Hair follicle dermal papilla cell (primary cell): ENCODE measurements around the gene ISOC2. TPM values are rescaled to one million over a fixed set of nuclear protein-coding genes. Genes with fewer than 3 reads are reported as not detected.

Source experiments
- total RNA-seq: library from RNA; depleted of rRNA; stranded (reverse); fragments of >200 nt; gene quantifications from 2 replicates; pipeline ENCODE4 v1.2.3, GENCODE V29; 2012

Gene ISOC2
- total RNA-seq = 80.3 and 91.3 TPM in 2 replicates

GRCh38 chr19:55461259-55461973 is at the start of gene ISOC2:
Gene ISOC2 (minus strand): TSS chr19:55461642. CDS start chr19:55456486, 5,156 bp downstream.

GRCh38 chr19:55487924-55488687 is 26.7 kb upstream of the ISOC2 start, which contains the start of gene SSC5D:
Gene SSC5D (plus strand): TSS chr19:55488436. CDS start chr19:55488590, 154 bp downstream.

GRCh38 chr19:55484593-55485438 is 23.4 kb upstream of the ISOC2 start, which contains the start of gene NAT14:
Gene NAT14 (plus strand): TSS chr19:55485188. CDS start chr19:55485709, 521 bp downstream.

GRCh38 chr19:55476100-55476775 is 14.8 kb upstream of the ISOC2 start, which contains the start of gene ZNF628:
Gene ZNF628 (plus strand): TSS chr19:55476617. CDS start chr19:55479911, 3,294 bp downstream.

GRCh38 chr19:55464662-55465054 is 3.2 kb upstream of the ISOC2 start, which contains the start of gene C19orf85:
Gene C19orf85 (minus strand): TSS chr19:55464751. CDS start chr19:55464554, 197 bp downstream.

GRCh38 chr19:55443045-55443823 is 18.2 kb downstream of the ISOC2 start, which contains the start of gene SHISA7:
Gene SHISA7 (minus strand): TSS chr19:55443300. CDS start chr19:55442863, 437 bp downstream.

GRCh38 chr19:55407550-55407799 is 54.0 kb downstream of the ISOC2 start, which contains the start of gene UBE2S:
Gene UBE2S (minus strand): TSS chr19:55407788. CDS start chr19:55407589, 199 bp downstream.

Other genes starting within 250 kb of the ISOC2 start
- 1.6 and 3.6 TPM in 2 replicates for gene TMEM86B, start 232.9 kb downstream of the ISOC2 start, total RNA-seq
- gene PPP6R1, start 202.6 kb downstream of the ISOC2 start, total RNA-seq = 42.9 and 47.7 TPM in 2 replicates
- gene HSPBP1, start 181.5 kb downstream of the ISOC2 start, total RNA-seq = 23.4 and 28.8 TPM in 2 replicates
- gene BRSK1, start 177.6 kb downstream of the ISOC2 start, total RNA-seq = 4.9 and 5.1 TPM in 2 replicates
- gene TMEM150B, start 136.3 kb downstream of the ISOC2 start, total RNA-seq = not detected in 2 replicates
- 6.5 and 8.0 TPM in 2 replicates for gene KMT5C, start 121.8 kb downstream of the ISOC2 start, total RNA-seq
- not detected in 2 replicates for gene COX6B2, start 106.9 kb downstream of the ISOC2 start, total RNA-seq
- not detected in 2 replicates for gene GARIN5B, start 98.4 kb downstream of the ISOC2 start, total RNA-seq
- 1.8 and 3.9 TPM in 2 replicates for gene IL11, start 91.2 kb downstream of the ISOC2 start, total RNA-seq
- not detected in 2 replicates for gene TMEM190, start 84.8 kb downstream of the ISOC2 start, total RNA-seq
- gene TMEM238, start 77.3 kb downstream of the ISOC2 start, total RNA-seq = 0.16 TPM in 1 of 2 replicates, not detected in the other
- gene RPL28, start 75.7 kb downstream of the ISOC2 start, total RNA-seq = 184 and 254 TPM in 2 replicates
- gene UBE2S, start 53.9 kb downstream of the ISOC2 start, total RNA-seq = 26.6 and 29.0 TPM in 2 replicates
- not detected in 2 replicates for gene SHISA7, start 18.3 kb downstream of the ISOC2 start, total RNA-seq
- gene C19orf85, start 3.1 kb upstream of the ISOC2 start, total RNA-seq = not detected in 2 replicates
- gene ZNF628, start 15.0 kb upstream of the ISOC2 start, total RNA-seq = 3.2 and 4.9 TPM in 2 replicates
- gene NAT14, start 23.5 kb upstream of the ISOC2 start, total RNA-seq = 14.1 and 14.5 TPM in 2 replicates
- gene SSC5D, start 26.8 kb upstream of the ISOC2 start, total RNA-seq = 48.0 and 60.0 TPM in 2 replicates
- 0.16 TPM in 1 of 2 replicates, not detected in the other for gene SBK2, start 75.5 kb upstream of the ISOC2 start, total RNA-seq
- gene SBK3, start 83.9 kb upstream of the ISOC2 start, total RNA-seq = 0.12 and 0.81 TPM in 2 replicates
- 8.9 and 9.4 TPM in 2 replicates for gene ZNF579, start 119.2 kb upstream of the ISOC2 start, total RNA-seq
- 3.9 and 7.3 TPM in 2 replicates for gene FIZ1, start 137.9 kb upstream of the ISOC2 start, total RNA-seq
- gene ZNF524, start 138.6 kb upstream of the ISOC2 start, total RNA-seq = 10.2 and 10.4 TPM in 2 replicates
- gene ZNF865, start 144.0 kb upstream of the ISOC2 start, total RNA-seq = 1.7 and 2.4 TPM in 2 replicates
- 7.0 and 8.5 TPM in 2 replicates for gene ZNF784, start 162.9 kb upstream of the ISOC2 start, total RNA-seq
- 7.0 and 8.6 TPM in 2 replicates for gene ZNF580, start 179.4 kb upstream of the ISOC2 start, total RNA-seq
- gene ZNF581, start 182.0 kb upstream of the ISOC2 start, total RNA-seq = 19.3 and 22.2 TPM in 2 replicates
- gene CCDC106, start 186.6 kb upstream of the ISOC2 start, total RNA-seq = 11.8 and 13.3 TPM in 2 replicates
- gene U2AF2, start 193.4 kb upstream of the ISOC2 start, total RNA-seq = 84.6 and 96.1 TPM in 2 replicates
- gene EPN1, start 213.6 kb upstream of the ISOC2 start, total RNA-seq = 79.2 and 93.9 TPM in 2 replicates